ENCODE data around the gene GAB3.
"Not testable (repeated sequence)": the region's sequence is repeated elsewhere in the genome, so short reads cannot be mapped to it uniquely, and the experiment has no call there.

GRCh38 chrX:154630949-154631348, 119.9 kb downstream of the GAB3 start:
- not testable (repeated sequence) for TF ChIP-seq ZNF331 (CRISPR knock-in tag; IDR thresholded peaks at IDR 0.05; ENCODE audit: low read depth); NANOG (IDR thresholded peaks at IDR 0.05; ENCODE audit: borderline replicate concordance)
